ENCODE results near the gene SYNGR4.

SYNGR4 gene

GRCh38 chr19:48396016-48396823, 32.1 kb downstream of the SYNGR4 start:
- H3K4me3 Mint-ChIP-seq, result no peak overlapping the region
- peaks cover 0 to 4% of the 10 kb centered on the region in 2 donors for H3K9me3 Mint-ChIP-seq
- peaks cover 60% of the 10 kb centered on the region for H3K27me3 Mint-ChIP-seq
- no peak for DNase-seq
- H3K4me1 Mint-ChIP-seq, result peaks cover 77% of the 10 kb centered on the region
- no peak overlapping the region for H3K27ac Mint-ChIP-seq
- no peak for ATAC-seq

GRCh38 chr19:48396824-48397176, 32.6 kb downstream of the SYNGR4 start:
- peaks cover 0 to 4% of the 10 kb centered on the region in 2 donors for H3K9me3 Mint-ChIP-seq
- no peak for ATAC-seq
- DNase-seq, result no peak
- peaks cover 72% of the 10 kb centered on the region for H3K4me1 Mint-ChIP-seq
- H3K27me3 Mint-ChIP-seq, result peaks cover 60% of the 10 kb centered on the region
- no peak overlapping the region for H3K27ac Mint-ChIP-seq
- H3K4me3 Mint-ChIP-seq, result no peak overlapping the region

- DNase-seq, result no peak
- peak overlapping the region; percentile 90 to 96 for H3K27ac Mint-ChIP-seq
- H3K4me3 Mint-ChIP-seq, result peak overlapping the region; percentile 87 to 91
- H3K9me3 Mint-ChIP-seq, result peaks cover 0 to 4% of the 10 kb centered on the region in 2 donors
- no peak for ATAC-seq
- H3K27me3 Mint-ChIP-seq, result peaks cover 57% of the 10 kb centered on the region
- peaks cover 67% of the 10 kb centered on the region for H3K4me1 Mint-ChIP-seq
Observed at GRCh38 chr19:48397263-48398101, 33.3 kb downstream of the SYNGR4 start.

GRCh38 chr19:48398102-48398374, 33.9 kb downstream of the SYNGR4 start:
- peaks cover 0 to 4% of the 10 kb centered on the region in 2 donors for H3K9me3 Mint-ChIP-seq
- peak overlapping the region; percentile 87 to 91 for H3K4me3 Mint-ChIP-seq
- ATAC-seq (no peak), DNase-seq (no peak)
- H3K4me1 Mint-ChIP-seq, result peaks cover 61% of the 10 kb centered on the region
- peaks cover 52% of the 10 kb centered on the region for H3K27me3 Mint-ChIP-seq
- H3K27ac Mint-ChIP-seq, result peak overlapping the region; percentile 90 to 96

GRCh38 chr19:48398375-48399235, 34.4 kb downstream of the SYNGR4 start:
- peaks cover 0 to 4% of the 10 kb centered on the region in 2 donors for H3K9me3 Mint-ChIP-seq
- ATAC-seq (peak; percentile 81), DNase-seq (peak; percentile 91 to 92)
- H3K4me1 Mint-ChIP-seq, result peaks cover 60% of the 10 kb centered on the region
- peak overlapping the region in 1 of 2 donors; percentile 30 for H3K27ac Mint-ChIP-seq
- H3K4me3 Mint-ChIP-seq, result peak overlapping the region; percentile 87 to 91
- H3K27me3 Mint-ChIP-seq, result peaks cover 46% of the 10 kb centered on the region

- no peak for ATAC-seq
- Mint-ChIP-seq H3K4me3 (peak overlapping the region in 1 of 2 donors; percentile 21), H3K27ac (no peak overlapping the region)
Observed at GRCh38 chr19:48400018-48400742, 36.0 kb downstream of the SYNGR4 start.

GRCh38 chr19:48401287-48401686, 37.1 kb downstream of the SYNGR4 start:
- no peak for ATAC-seq
- peaks cover 26% of the 10 kb centered on the region for H3K27me3 Mint-ChIP-seq
- no peak overlapping the region for H3K27ac Mint-ChIP-seq
- DNase-seq, result no peak
- H3K4me1 Mint-ChIP-seq, result peaks cover 39% of the 10 kb centered on the region
- peaks cover 0 to 4% of the 10 kb centered on the region in 2 donors for H3K9me3 Mint-ChIP-seq
- no peak overlapping the region for H3K4me3 Mint-ChIP-seq

More at GRCh38 chr19:48400018-48400742, 36.0 kb downstream of the SYNGR4 start:
- DNase-seq, result no peak
- H3K4me1 Mint-ChIP-seq, result peaks cover 46% of the 10 kb centered on the region
- H3K9me3 Mint-ChIP-seq, result peaks cover 0 to 4% of the 10 kb centered on the region in 2 donors
- H3K27me3 Mint-ChIP-seq, result peaks cover 30% of the 10 kb centered on the region

- peaks cover 18% of the 10 kb centered on the region for H3K27me3 Mint-ChIP-seq
- DNase-seq (peak in 1 of 2 donors; percentile 59), ATAC-seq (peak; percentile 84)
- no peak overlapping the region for H3K27ac Mint-ChIP-seq
- H3K4me3 Mint-ChIP-seq, result no peak overlapping the region
- peaks cover 25% of the 10 kb centered on the region for H3K4me1 Mint-ChIP-seq
- peaks cover 0 to 4% of the 10 kb centered on the region in 2 donors for H3K9me3 Mint-ChIP-seq
Observed at GRCh38 chr19:48403606-48404005, 39.4 kb downstream of the SYNGR4 start.

GRCh38 chr19:48405010-48405659, 41.0 kb downstream of the SYNGR4 start:
- Mint-ChIP-seq H3K27ac (no peak overlapping the region), H3K27me3 (peaks cover 18% of the 10 kb centered on the region), H3K4me3 (no peak overlapping the region), H3K9me3 (no peaks in the 10 kb centered on the region), H3K4me1 (peaks cover 11% of the 10 kb centered on the region)
- ATAC-seq, result no peak
- no peak for DNase-seq

- Mint-ChIP-seq H3K4me1 (peaks cover 11% of the 10 kb centered on the region), H3K27me3 (peaks cover 18% of the 10 kb centered on the region), H3K27ac (no peak overlapping the region), H3K4me3 (no peak overlapping the region), H3K9me3 (no peaks in the 10 kb centered on the region)
- DNase-seq (no peak), ATAC-seq (no peak)
Observed at GRCh38 chr19:48405850-48406249, 41.7 kb downstream of the SYNGR4 start.

- H3K4me1 Mint-ChIP-seq, result peaks cover 41% of the 10 kb centered on the region
- DNase-seq, result no peak
- ATAC-seq, result no peak
- peak overlapping the region in 1 of 2 donors; percentile 83 for H3K4me3 Mint-ChIP-seq
- peaks cover 53% of the 10 kb centered on the region for H3K27me3 Mint-ChIP-seq
- no peak overlapping the region for H3K27ac Mint-ChIP-seq
- H3K9me3 Mint-ChIP-seq, result no peaks in the 10 kb centered on the region
Observed at GRCh38 chr19:48413879-48414587, 49.9 kb downstream of the SYNGR4 start.

- DNase-seq, result peak; percentile 62 to 67
- ATAC-seq, result peak; percentile 46
- Mint-ChIP-seq H3K9me3 (no peaks in the 10 kb centered on the region), H3K4me1 (peaks cover 47% of the 10 kb centered on the region), H3K27me3 (peaks cover 53% of the 10 kb centered on the region), H3K4me3 (peak overlapping the region; percentile 77 to 83), H3K27ac (no peak overlapping the region)
Observed at GRCh38 chr19:48415395-48415794, 51.2 kb downstream of the SYNGR4 start.

- no peak for ATAC-seq
- Mint-ChIP-seq H3K27ac (no peak overlapping the region), H3K4me1 (peaks cover 47% of the 10 kb centered on the region), H3K27me3 (peaks cover 53% of the 10 kb centered on the region), H3K4me3 (peak overlapping the region; percentile 77 to 83), H3K9me3 (no peaks in the 10 kb centered on the region)
- no peak for DNase-seq
Observed at GRCh38 chr19:48415806-48416221, 51.6 kb downstream of the SYNGR4 start.

- H3K27me3 Mint-ChIP-seq, result peaks cover 53% of the 10 kb centered on the region
- ATAC-seq (no peak), DNase-seq (no peak)
- peaks cover 47% of the 10 kb centered on the region for H3K4me1 Mint-ChIP-seq
- H3K9me3 Mint-ChIP-seq, result no peaks in the 10 kb centered on the region
- H3K4me3 Mint-ChIP-seq, result no peak overlapping the region
- no peak overlapping the region for H3K27ac Mint-ChIP-seq
Observed at GRCh38 chr19:48417421-48417820, 53.3 kb downstream of the SYNGR4 start.
